Activated B cell treated with CpG ODN at 0.5 μM for 24 hours (primary cell): ENCODE results near the gene GAST. TPM values are rescaled to one million over a fixed set of nuclear protein-coding genes. Genes with fewer than 3 reads are reported as not detected.

Experiments used
- ATAC-seq: fragments of 200-7000 bp; cut with Tn5 transposase; one replicate; pipeline ENCODE4 v1.10.0; 2021; ENCODE audit warnings: low read depth, mild to moderate bottlenecking, moderate library complexity
- CTCF ChIA-PET: fragments of 350-600 bp; sonication (Branson Sonifier 250); formaldehyde crosslinking; loops from one replicate; lab custom pipeline; 2021; ENCODE audit warnings: antibody characterized with exemption; lab: Charles Lee
- POLR2A ChIA-PET: fragments of 350-600 bp; sonication (Branson Sonifier 250); formaldehyde crosslinking; loops from one replicate; lab custom pipeline; 2021; ENCODE audit warnings: antibody characterized with exemption; lab: Charles Lee
- DNase-seq: peaks from one replicate; pipeline ENCODE4 v3.0.0; 2022
- H3K27ac Mint-ChIP-seq: one replicate; pipeline ENCODE4 v1.8.0; 2020; ENCODE audit warnings: mixed read lengths
- H3K27me3 Mint-ChIP-seq: one replicate; pipeline ENCODE4 v1.8.0; 2021; ENCODE audit warnings: mixed read lengths
- H3K36me3 Mint-ChIP-seq: one replicate; pipeline ENCODE4 v1.8.0; 2021; ENCODE audit warnings: low read depth, mixed read lengths
- H3K4me1 Mint-ChIP-seq: one replicate; pipeline ENCODE4 v1.8.0; 2021; ENCODE audit warnings: mixed read lengths
- H3K4me3 Mint-ChIP-seq: one replicate; pipeline ENCODE4 v1.8.0; 2020; ENCODE audit warnings: mild to moderate bottlenecking, mixed read lengths
- H3K9me3 Mint-ChIP-seq: one replicate; pipeline ENCODE4 v1.8.0; 2020; ENCODE audit warnings: mixed read lengths
- CTCF ChIP-seq: fragments of 200-600 bp; IDR thresholded peaks from one replicate; pipeline ENCODE4 v1.8.0; 2022; ENCODE audit warnings: antibody characterized with exemption, mild to moderate bottlenecking
- intact Hi-C: fragments of 100-400 bp; cut with micrococcal nuclease; formaldehyde crosslinking; loops from one replicate; pipeline ENCODE4 v1.15.1; 2024
- total RNA-seq: library from RNA; stranded (reverse); gene quantifications from 2 replicates; pipeline ENCODE4 v1.2.3, GENCODE V29; 2022

GAST gene
- total RNA-seq, 1 donor from 2014 or later, result not detected

- intact Hi-C loops, result loop anchor here (1.0 to 5.0 kb wide), 11 partner anchors 11 to 1448 kb away; partner anchors contain the start of genes EIF1, TOP2A and WIPF2
- Mint-ChIP-seq H3K9me3 (no peaks in the 10 kb centered on the region), H3K27ac (peak overlapping the region; percentile 99), H3K36me3 (no peaks in the 10 kb centered on the region), H3K4me3 (peak overlapping the region; percentile 92), H3K27me3 (no peaks in the 10 kb centered on the region), H3K4me1 (peaks cover 40% of the 10 kb centered on the region)
- peak; percentile 98 for DNase-seq
- ChIA-PET POLR2A (interaction anchor here (0.5 to 6.4 kb wide), 21 partner anchors 12 to 1342 kb away, joined by 3 to 272 read pairs (median 4); partner anchors contain the start of genes EIF1 and SMARCE1), CTCF (interaction anchor here (0.6 to 4.2 kb wide), 19 partner anchors 11 to 1311 kb away, joined by 3 to 72 read pairs (median 4); partner anchors contain the start of gene EIF1)
- peak; percentile 75 for ATAC-seq
- peak; percentile 24 for TF ChIP-seq CTCF
These were observed 46.4 kb upstream of the GAST start for GRCh38 chr17:41665566-41666236.

- H3K9me3 Mint-ChIP-seq, result no peaks in the 10 kb centered on the region
- peaks cover 40% of the 10 kb centered on the region for H3K4me1 Mint-ChIP-seq
- TF ChIP-seq CTCF, result no peak
- no peaks in the 10 kb centered on the region for H3K36me3 Mint-ChIP-seq
- H3K27ac Mint-ChIP-seq, result peak overlapping the region; percentile 99
- H3K4me3 Mint-ChIP-seq, result peak overlapping the region; percentile 92
- intact Hi-C loops, result loop anchor here (1.0 to 5.0 kb wide), 11 partner anchors 10 to 1449 kb away; partner anchors contain the start of genes EIF1, TOP2A and WIPF2
- POLR2A ChIA-PET, result interaction anchor here (0.9 to 6.4 kb wide), 16 partner anchors 11 to 1308 kb away, joined by 3 to 272 read pairs (median 6); partner anchors contain the start of genes EIF1 and SMARCE1
- CTCF ChIA-PET, result interaction anchor here (0.6 to 4.2 kb wide), 17 partner anchors 10 to 1311 kb away, joined by 3 to 72 read pairs (median 4); partner anchors contain the start of gene EIF1
- peak; percentile 57 for ATAC-seq
- DNase-seq, result no peak
- no peaks in the 10 kb centered on the region for H3K27me3 Mint-ChIP-seq
These were observed 45.9 kb upstream of the GAST start for GRCh38 chr17:41666237-41666641.

GRCh38 chr17:41666708-41667279, 45.3 kb upstream of the GAST start:
- H3K36me3 Mint-ChIP-seq, result no peaks in the 10 kb centered on the region
- POLR2A ChIA-PET, result interaction anchor here (0.9 to 6.4 kb wide), 16 partner anchors 11 to 1309 kb away, joined by 3 to 272 read pairs (median 6); partner anchors contain the start of genes EIF1 and SMARCE1
- H3K4me3 Mint-ChIP-seq, result peak overlapping the region; percentile 92
- intact Hi-C loops, result loop anchor here (1.0 to 5.0 kb wide), 13 partner anchors 10 to 1449 kb away; partner anchors contain the start of genes EIF1, TOP2A and WIPF2
- no peaks in the 10 kb centered on the region for H3K27me3 Mint-ChIP-seq
- H3K27ac Mint-ChIP-seq, result peak overlapping the region; percentile 99
- CTCF ChIA-PET, result interaction anchor here (0.6 to 4.2 kb wide), 19 partner anchors 9 to 1312 kb away, joined by 3 to 72 read pairs (median 6); partner anchors contain the start of gene EIF1
- H3K9me3 Mint-ChIP-seq, result no peaks in the 10 kb centered on the region
- peak; percentile 61 for ATAC-seq
- H3K4me1 Mint-ChIP-seq, result peaks cover 40% of the 10 kb centered on the region
- DNase-seq, result peak; percentile 84
- no peak for TF ChIP-seq CTCF

GRCh38 chr17:41667280-41668041, 44.7 kb upstream of the GAST start:
- peaks cover 42% of the 10 kb centered on the region for H3K4me1 Mint-ChIP-seq
- CTCF ChIA-PET, result interaction anchor here (1.0 to 4.2 kb wide), 12 partner anchors 9 to 1107 kb away, joined by 3 to 72 read pairs (median 5); partner anchors contain the start of gene EIF1
- H3K36me3 Mint-ChIP-seq, result no peaks in the 10 kb centered on the region
- H3K4me3 Mint-ChIP-seq, result peak overlapping the region; percentile 92
- peak overlapping the region; percentile 99 for H3K27ac Mint-ChIP-seq
- intact Hi-C loops, result loop anchor here (1.0 to 5.0 kb wide), 9 partner anchors 758 to 1450 kb away; partner anchors contain the start of genes TOP2A and WIPF2
- H3K9me3 Mint-ChIP-seq, result no peaks in the 10 kb centered on the region
- no peaks in the 10 kb centered on the region for H3K27me3 Mint-ChIP-seq
- ATAC-seq, result no peak
- no peak for TF ChIP-seq CTCF
- POLR2A ChIA-PET, result interaction anchor here (0.5 to 6.4 kb wide), 8 partner anchors 10 to 1134 kb away, joined by 3 to 272 read pairs (median 6); partner anchors contain the start of gene EIF1
- DNase-seq, result no peak
